Nephron (organoid): ENCODE measurements around the gene USF1.

Experiments
- H3K27ac Mint-ChIP-seq, 3 experiments: 2 replicates each; pipeline ENCODE4 v1.8.0; 2020; ENCODE audit warnings: mixed read lengths in 3 of 3, mild to moderate bottlenecking in 2 of 3, moderate library complexity in 1 of 3
- H3K27me3 Mint-ChIP-seq: 2 replicates; pipeline ENCODE4 v1.8.0; 2021; ENCODE audit warnings: low read depth, mild to moderate bottlenecking, moderate library complexity, mixed read lengths
- H3K36me3 Mint-ChIP-seq: 2 replicates; pipeline ENCODE4 v1.8.0; 2020; ENCODE audit warnings: low read depth, mixed read lengths
- H3K4me1 Mint-ChIP-seq: 2 replicates; pipeline ENCODE4 v1.8.0; 2020; ENCODE audit warnings: mixed read lengths
- H3K4me3 Mint-ChIP-seq, 3 experiments: 2 replicates each; pipeline ENCODE4 v1.8.0; 2020; ENCODE audit warnings: mild to moderate bottlenecking in 3 of 3, mixed read lengths in 3 of 3, moderate library complexity in 2 of 3
- H3K9me3 Mint-ChIP-seq: 2 replicates; pipeline ENCODE4 v1.8.0; 2020; ENCODE audit warnings: mixed read lengths
- CTCF ChIP-seq, 3 experiments: fragments of 200-600 bp; sonication (generic); IDR thresholded peaks; one replicate each; pipeline ENCODE4 v1.5.0; 2021; ENCODE audit warnings: antibody characterized with exemption in 3 of 3; ENCODE audit not compliant: unreplicated experiment in 3 of 3

Gene USF1

GRCh38 chr1:161039546-161039945, 6.2 kb downstream of the USF1 start:
- Mint-ChIP-seq H3K27me3 (no peaks in the 10 kb centered on the region), H3K9me3 (no peaks in the 10 kb centered on the region), H3K36me3 (peaks cover 42% of the 10 kb centered on the region), H3K4me1 (peaks cover 26% of the 10 kb centered on the region), H3K27ac (peak overlapping the region in 1 of 3 experiments; percentile 79), H3K4me3 (peak overlapping the region; percentile 84 to 85 (median 84))
- no peak for TF ChIP-seq CTCF (IDR thresholded peaks at IDR 0.05; ENCODE audit: unreplicated experiment in 3 of 3)

- Mint-ChIP-seq H3K27me3 (no peaks in the 10 kb centered on the region), H3K36me3 (peaks cover 42% of the 10 kb centered on the region), H3K9me3 (no peaks in the 10 kb centered on the region), H3K4me3 (peak overlapping the region; percentile 85 to 88 (median 86)), H3K4me1 (peaks cover 22% of the 10 kb centered on the region), H3K27ac (peak overlapping the region; percentile 69 to 91 (median 79))
- TF ChIP-seq CTCF (IDR thresholded peaks at IDR 0.05; ENCODE audit: unreplicated experiment in 3 of 3), result no peak
Measured at GRCh38 chr1:161039154-161039545, 6.6 kb downstream of the USF1 start.

- Mint-ChIP-seq H3K9me3 (no peaks in the 10 kb centered on the region), H3K4me1 (peaks cover 21% of the 10 kb centered on the region)
- no peak for TF ChIP-seq CTCF (IDR thresholded peaks at IDR 0.05; ENCODE audit: unreplicated experiment in 3 of 3)
Measured at GRCh38 chr1:161038523-161039153, 7.1 kb downstream of the USF1 start, which contains the start of gene TSTD1. TSS of gene TSTD1 (minus strand) at chr1:161038964. CDS start at chr1:161038889, 75 bp downstream.

GRCh38 chr1:161037661-161038522, 7.9 kb downstream of the USF1 start:
- H3K27me3 Mint-ChIP-seq, result no peaks in the 10 kb centered on the region
- peaks cover 19% of the 10 kb centered on the region for H3K4me1 Mint-ChIP-seq
- no peaks in the 10 kb centered on the region for H3K9me3 Mint-ChIP-seq
- TF ChIP-seq CTCF (IDR thresholded peaks at IDR 0.05; ENCODE audit: unreplicated experiment in 3 of 3), result no peak
- peak overlapping the region; percentile 85 to 88 (median 86) for H3K4me3 Mint-ChIP-seq
- H3K27ac Mint-ChIP-seq, result no peak overlapping the region
- peaks cover 40% of the 10 kb centered on the region for H3K36me3 Mint-ChIP-seq

More at GRCh38 chr1:161038523-161039153, 7.1 kb downstream of the USF1 start, which contains the start of gene TSTD1:
- Mint-ChIP-seq H3K4me3 (peak within 1 kb of the TSS; percentile 85 to 88 (median 86)), H3K27me3 (no peaks in the 10 kb centered on the region), H3K36me3 (peaks cover 42% of the 10 kb centered on the region), H3K27ac (peak within 1 kb of the TSS; percentile 69 to 91 (median 79))

DNA sequence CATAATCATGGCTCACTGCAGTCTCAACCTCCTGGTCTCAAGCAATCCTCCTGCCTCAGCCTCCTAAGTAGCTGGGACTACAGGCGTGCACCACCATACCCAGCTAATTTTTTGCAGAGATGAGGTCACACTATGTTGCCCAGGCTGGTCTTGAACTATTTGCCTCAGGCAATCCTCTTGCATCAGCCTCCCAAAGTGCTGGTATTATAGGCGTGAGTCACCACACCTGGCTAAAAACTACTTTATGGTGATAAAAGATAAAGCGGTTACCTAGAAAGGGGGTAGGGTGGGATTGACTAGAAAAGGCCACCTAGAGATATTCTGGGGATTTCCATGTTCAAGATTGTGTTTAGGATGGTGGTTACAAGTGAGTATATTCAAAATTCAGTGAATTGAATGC, 12.0 kb downstream of the USF1 start:
- no peak for TF ChIP-seq CTCF (IDR thresholded peaks at IDR 0.05; ENCODE audit: unreplicated experiment in 3 of 3)
- no peak overlapping the region for H3K27ac Mint-ChIP-seq
- H3K36me3 Mint-ChIP-seq, result peaks cover 3% of the 10 kb centered on the region
- peaks cover under 1% of the 10 kb centered on the region for H3K4me1 Mint-ChIP-seq
- no peaks in the 10 kb centered on the region for H3K27me3 Mint-ChIP-seq
- no peak overlapping the region for H3K4me3 Mint-ChIP-seq
- peaks cover 2% of the 10 kb centered on the region for H3K9me3 Mint-ChIP-seq
